Measurements from ENCODE around the gene POLG.

The POLG gene

DNA sequence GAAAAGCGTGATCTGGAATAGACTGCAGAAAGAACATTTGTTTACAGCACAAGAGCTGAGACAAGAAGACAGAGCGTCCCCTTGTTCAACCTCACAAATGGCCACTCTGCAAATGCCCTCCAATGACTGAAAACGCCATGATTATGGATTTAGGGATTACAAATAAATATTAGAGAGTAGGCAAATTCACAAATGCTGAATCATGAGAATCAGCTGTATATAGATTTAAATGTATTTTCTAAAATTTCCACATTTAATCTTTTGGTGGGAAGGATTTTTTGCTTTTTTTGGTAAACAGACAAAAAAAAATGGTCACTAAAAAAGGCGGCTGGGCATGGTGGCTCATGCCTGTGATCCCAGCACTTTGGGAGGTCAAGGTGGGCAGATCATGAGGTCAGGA is 10.6 kb upstream of the POLG start:
- Histone ChIP-seq H3K9me3 (ENCODE audit: insufficient read depth, low read depth, low read length) (no peaks in the 10 kb centered on the region), H3K4me1 (ENCODE audit: insufficient read depth, low read length) (0 out of 2 replicates have a peak, but pooled peaks cover 9% of the 10 kb centered on the region), H3K36me3 (ENCODE audit: insufficient read depth, low read length) (no peaks in the 10 kb centered on the region), H3K4me3 (ENCODE audit: low read length) (no peak overlapping the region), H3K9ac (ENCODE audit: low read depth, low read length) (no peak overlapping the region), H3K27me3 (ENCODE audit: insufficient read depth, low read length) (peaks cover 10% of the 10 kb centered on the region; the same call in 1 of the 2 replicates), H3K27ac (ENCODE audit: low read depth, low read length) (no peak overlapping the region)
- 95% methylated on average over 4 of the region's 4 CpGs for WGBS

DNA sequence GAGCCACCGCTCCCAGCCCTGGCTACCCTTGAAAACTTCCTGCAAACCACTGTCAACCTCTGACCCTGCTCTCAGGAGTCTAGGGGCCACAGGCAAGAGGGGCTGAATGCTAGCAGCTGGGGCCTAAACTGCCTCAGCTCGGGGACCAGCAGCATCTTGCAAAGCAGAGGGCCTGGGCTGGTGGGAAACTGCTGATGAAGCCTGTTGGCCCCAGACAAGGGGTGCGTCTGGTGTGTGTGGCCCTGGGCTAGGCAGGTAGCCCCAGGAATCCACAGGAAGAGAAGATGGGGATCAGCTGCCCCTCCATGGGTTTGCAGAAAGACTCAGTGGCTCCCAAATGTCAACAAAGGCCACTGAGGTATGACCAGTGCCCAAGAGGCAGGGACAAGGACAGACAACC is 8.2 kb upstream of the POLG start:
- Histone ChIP-seq H3K9ac (ENCODE audit: low read depth, low read length) (no peak overlapping the region), H3K27me3 (ENCODE audit: insufficient read depth, low read length) (peaks cover 9% of the 10 kb centered on the region; the same call in 1 of the 2 replicates), H3K27ac (ENCODE audit: low read depth, low read length) (no peak overlapping the region), H3K4me1 (ENCODE audit: insufficient read depth, low read length) (0 out of 2 replicates have a peak, but pooled peaks cover 9% of the 10 kb centered on the region), H3K36me3 (ENCODE audit: insufficient read depth, low read length) (no peaks in the 10 kb centered on the region), H3K9me3 (ENCODE audit: insufficient read depth, low read depth, low read length) (no peaks in the 10 kb centered on the region), H3K4me3 (ENCODE audit: low read length) (no peak overlapping the region)
- WGBS = 92% methylated on average over 3 of the region's 3 CpGs

DNA sequence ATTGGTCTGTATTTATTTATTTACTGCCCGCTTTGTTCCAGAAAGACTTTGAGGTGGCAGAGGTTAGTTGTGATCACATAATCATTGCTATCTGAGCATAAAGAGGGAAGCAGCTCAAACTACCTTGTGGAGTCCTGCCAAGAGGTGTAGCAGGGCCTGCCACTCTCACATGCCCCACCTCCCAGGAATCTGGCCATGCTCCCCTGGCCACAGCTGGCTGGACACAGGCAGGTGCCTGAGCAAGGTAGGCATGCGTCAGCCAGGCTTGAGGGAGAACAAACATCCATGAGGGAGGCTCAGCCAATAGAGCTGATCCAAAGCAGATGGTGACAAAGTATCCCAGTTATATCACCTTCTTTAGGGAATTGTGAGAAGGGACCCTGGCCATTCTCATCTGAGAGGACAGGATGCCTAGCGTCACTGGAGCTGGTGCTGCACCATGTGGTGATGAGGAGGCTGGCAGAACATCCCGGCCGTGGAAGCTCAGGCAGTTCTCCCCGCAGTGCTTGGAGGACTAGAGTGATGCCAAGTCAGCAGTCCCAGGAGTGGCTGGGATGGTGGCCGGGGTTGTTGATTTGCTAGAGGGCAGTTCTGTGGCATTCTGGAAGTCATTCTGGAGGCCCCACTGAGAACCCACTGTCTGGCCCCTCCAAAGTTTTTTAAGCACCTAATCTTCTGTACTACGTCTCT is 6.8 kb upstream of the POLG start:
- no peaks in the 10 kb centered on the region for H3K36me3 ChIP-seq (ENCODE audit: insufficient read depth, low read length)
- no peak overlapping the region for H3K4me3 ChIP-seq (ENCODE audit: low read length)
- no peak overlapping the region for H3K27ac ChIP-seq (ENCODE audit: low read depth, low read length)
- H3K27me3 ChIP-seq (ENCODE audit: insufficient read depth, low read length) = peaks cover under 1% of the 10 kb centered on the region; the same call in 1 of the 2 replicates
- no peak overlapping the region for H3K9ac ChIP-seq (ENCODE audit: low read depth, low read length)
- H3K4me1 ChIP-seq (ENCODE audit: insufficient read depth, low read length) = 0 out of 2 replicates have a peak, but pooled peaks cover 4% of the 10 kb centered on the region
- H3K9me3 ChIP-seq (ENCODE audit: insufficient read depth, low read depth, low read length) = no peaks in the 10 kb centered on the region
- WGBS = 84% methylated on average over 8 of the region's 8 CpGs

DNA sequence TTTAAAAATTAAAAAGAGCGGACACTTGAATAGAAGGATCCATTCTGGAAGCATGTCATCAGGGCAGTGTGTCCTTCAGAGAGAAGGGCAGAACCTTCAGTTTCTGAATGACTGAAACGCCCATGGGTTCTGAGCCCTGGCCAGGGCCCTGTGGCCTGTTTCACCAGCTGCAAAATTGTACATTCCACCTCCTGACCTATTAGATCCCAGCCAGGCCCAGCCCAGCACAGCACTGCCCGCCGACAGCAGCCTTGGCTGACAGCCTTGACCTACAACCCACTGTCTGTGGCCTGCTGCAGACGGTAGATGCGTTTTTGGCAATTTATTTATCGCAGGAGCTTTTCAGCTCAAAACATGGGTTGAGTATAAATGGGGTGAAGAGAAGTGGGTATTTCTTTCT is 5.9 kb upstream of the POLG start:
- H3K27ac ChIP-seq (ENCODE audit: low read depth, low read length) = no peak overlapping the region
- H3K9me3 ChIP-seq (ENCODE audit: insufficient read depth, low read depth, low read length) = no peaks in the 10 kb centered on the region
- 91% methylated on average over 7 of the region's 7 CpGs for WGBS
- no peaks in the 10 kb centered on the region for H3K36me3 ChIP-seq (ENCODE audit: insufficient read depth, low read length)
- no peak overlapping the region for H3K4me3 ChIP-seq (ENCODE audit: low read length)
- H3K27me3 ChIP-seq (ENCODE audit: insufficient read depth, low read length) = peaks cover 9% of the 10 kb centered on the region; the same call in 1 of the 2 replicates
- H3K9ac ChIP-seq (ENCODE audit: low read depth, low read length) = no peak overlapping the region
- H3K4me1 ChIP-seq (ENCODE audit: insufficient read depth, low read length) = no peaks in the 10 kb centered on the region

DNA sequence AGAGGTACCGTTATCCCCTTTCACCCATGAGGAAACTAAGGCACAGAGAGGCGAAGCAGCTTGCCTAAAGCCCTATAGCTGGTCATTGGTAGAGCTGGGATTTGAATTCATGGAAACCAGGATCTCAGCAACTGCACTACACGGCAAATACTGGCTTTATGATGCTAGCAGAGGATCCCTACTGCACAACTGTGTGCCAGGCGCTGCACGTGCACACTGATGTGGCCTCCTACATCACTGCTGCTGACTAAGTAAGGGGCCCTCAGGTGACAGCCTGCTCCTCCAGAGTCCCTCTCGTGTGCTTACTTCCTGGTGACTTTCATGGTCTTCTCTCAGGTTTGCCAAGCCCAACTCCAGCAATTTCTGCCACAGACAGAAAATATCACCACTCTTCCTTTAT is 3.4 kb upstream of the POLG start:
- no peaks in the 10 kb centered on the region for H3K9me3 ChIP-seq (ENCODE audit: insufficient read depth, low read depth, low read length)
- H3K27ac ChIP-seq (ENCODE audit: low read depth, low read length) = no peak overlapping the region
- 89% methylated on average over 6 of the region's 6 CpGs for WGBS
- H3K4me3 ChIP-seq (ENCODE audit: low read length) = no peak overlapping the region
- H3K4me1 ChIP-seq (ENCODE audit: insufficient read depth, low read length) = no peaks in the 10 kb centered on the region
- H3K36me3 ChIP-seq (ENCODE audit: insufficient read depth, low read length) = peaks cover 2% of the 10 kb centered on the region; the same call in 1 of the 2 replicates
- no peak overlapping the region for H3K9ac ChIP-seq (ENCODE audit: low read depth, low read length)
- peaks cover 11% of the 10 kb centered on the region; the same call in 1 of the 2 replicates for H3K27me3 ChIP-seq (ENCODE audit: insufficient read depth, low read length)

DNA sequence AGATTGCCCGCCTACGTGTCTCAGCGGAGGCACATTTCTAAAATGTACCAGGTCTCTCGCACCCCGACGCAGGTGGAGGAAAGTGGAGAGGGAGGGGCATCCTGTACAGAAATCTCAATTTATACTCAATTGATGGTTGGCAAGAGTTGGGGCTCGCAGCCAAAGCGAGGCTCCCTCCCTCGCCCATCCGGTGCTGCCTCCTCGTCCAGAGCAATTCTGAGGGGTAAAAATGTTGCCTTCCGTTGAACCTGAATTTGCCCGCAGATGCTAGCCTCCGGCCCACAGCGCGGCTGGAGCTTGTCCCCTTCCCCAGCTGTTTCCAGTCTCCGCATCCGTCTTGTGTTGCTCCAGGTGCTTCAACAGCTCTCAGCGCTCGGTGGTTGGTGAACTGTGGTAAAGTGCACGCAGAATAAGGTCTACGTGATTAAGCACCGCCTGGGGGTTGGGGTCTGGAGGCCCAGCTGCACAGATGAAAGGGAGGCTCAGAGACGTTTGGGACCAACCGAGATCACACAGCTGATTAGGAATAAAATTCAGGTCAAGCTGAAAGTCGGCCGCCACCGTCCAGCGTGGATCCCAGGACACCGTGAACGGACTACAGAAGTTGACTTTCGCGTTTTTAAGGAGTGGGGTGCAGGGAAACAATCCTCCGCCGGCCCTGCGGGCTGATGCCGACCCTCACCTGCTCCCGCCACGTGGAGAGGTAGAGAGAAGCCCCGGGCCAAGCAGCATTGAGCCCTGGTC is 846 bp upstream of the POLG start:
- Histone ChIP-seq H3K9me3 (ENCODE audit: insufficient read depth, low read depth, low read length) (no peaks in the 10 kb centered on the region), H3K9ac (ENCODE audit: low read depth, low read length) (peak overlapping the region; percentile 48), H3K4me3 (ENCODE audit: low read length) (peak overlapping the region; percentile 73), H3K36me3 (ENCODE audit: insufficient read depth, low read length) (peaks cover 27% of the 10 kb centered on the region), H3K27me3 (ENCODE audit: insufficient read depth, low read length) (peaks cover 11% of the 10 kb centered on the region; the same call in 1 of the 2 replicates), H3K4me1 (ENCODE audit: insufficient read depth, low read length) (no peaks in the 10 kb centered on the region; the same call in 1 of the 2 replicates), H3K27ac (ENCODE audit: low read depth, low read length) (no peak overlapping the region)
- 3% methylated on average over 39 of the region's 40 CpGs for WGBS

DNA sequence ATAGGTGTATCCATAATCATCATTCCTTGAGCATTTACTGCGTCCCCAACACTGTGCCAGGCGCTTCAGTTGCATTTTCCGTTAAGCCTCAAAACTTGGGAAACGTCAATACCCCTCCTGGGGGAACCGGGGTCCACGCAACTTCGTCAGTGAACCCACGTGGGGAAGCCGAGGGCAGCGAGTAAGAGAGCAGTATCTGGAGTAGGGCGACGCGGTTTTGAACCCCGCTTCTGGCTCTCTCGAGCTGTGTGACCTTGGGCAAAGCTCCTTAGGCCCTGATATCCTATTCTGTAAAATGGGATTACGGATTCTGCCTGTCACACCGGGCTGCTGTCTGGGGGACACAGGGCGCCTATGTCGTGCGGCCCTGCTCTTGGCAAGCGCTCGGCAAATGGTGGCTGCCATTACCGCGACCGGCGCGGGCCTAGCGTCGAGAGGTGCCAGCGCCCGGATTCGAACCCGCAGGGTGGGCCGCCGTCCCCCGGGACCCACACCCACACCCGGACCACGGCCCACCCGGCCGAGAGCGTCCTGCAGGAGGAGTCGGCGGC is 590 bp downstream of the POLG start:
- Histone ChIP-seq H3K27ac (ENCODE audit: low read depth, low read length) (no peak overlapping the region), H3K4me3 (ENCODE audit: low read length) (peak overlapping the region; percentile 90), H3K36me3 (ENCODE audit: insufficient read depth, low read length) (peaks cover 41% of the 10 kb centered on the region), H3K9ac (ENCODE audit: low read depth, low read length) (peak overlapping the region; percentile 81), H3K9me3 (ENCODE audit: insufficient read depth, low read depth, low read length) (no peaks in the 10 kb centered on the region), H3K27me3 (ENCODE audit: insufficient read depth, low read length) (peaks cover 11% of the 10 kb centered on the region; the same call in 1 of the 2 replicates), H3K4me1 (ENCODE audit: insufficient read depth, low read length) (no peaks in the 10 kb centered on the region; the same call in 1 of the 2 replicates)
- 3% methylated on average over 43 of the region's 43 CpGs for WGBS

DNA sequence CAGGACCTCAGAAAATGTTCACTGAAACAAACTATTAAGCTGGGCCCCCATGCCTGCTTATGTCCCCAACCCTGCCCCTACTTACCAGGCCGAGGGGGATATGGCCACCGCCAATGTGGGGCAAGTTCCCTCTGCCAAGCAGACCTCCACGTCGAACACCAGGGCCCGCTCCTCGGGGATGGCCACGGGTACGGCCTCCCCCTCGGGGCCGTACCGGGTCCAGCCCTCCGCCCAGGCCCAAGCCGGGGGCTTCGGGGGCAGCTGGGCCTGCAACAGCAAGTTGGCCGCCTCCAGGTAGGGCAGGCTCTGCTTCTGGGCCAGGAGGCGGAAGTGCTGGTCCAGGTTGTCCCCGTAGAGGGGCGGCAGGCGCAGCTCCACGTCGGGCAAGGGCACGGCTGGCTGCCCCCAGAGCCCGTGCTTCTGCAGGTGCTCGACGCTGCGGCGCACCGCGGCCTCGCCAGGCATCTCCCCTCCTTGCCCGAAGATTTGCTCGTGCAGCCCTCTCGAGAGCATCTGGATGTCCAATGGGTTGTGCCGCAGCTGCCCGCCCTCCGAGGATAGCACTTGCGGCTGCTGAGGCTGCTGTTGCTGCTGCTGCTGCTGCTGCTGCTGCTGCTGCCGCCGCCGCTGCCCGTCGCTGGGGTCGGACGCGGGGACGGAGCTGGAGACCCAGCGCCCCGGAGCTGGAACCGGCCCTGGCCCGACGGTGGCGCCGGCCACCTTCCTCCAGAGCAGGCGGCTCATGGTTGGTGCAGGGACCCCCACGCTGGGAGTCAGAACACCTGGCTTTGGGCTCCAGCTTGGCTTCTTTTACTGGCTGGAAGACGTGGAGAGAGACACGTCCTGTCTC is 1.4 kb downstream of the POLG start:
- Histone ChIP-seq H3K36me3 (ENCODE audit: insufficient read depth, low read length) (peaks cover 49% of the 10 kb centered on the region), H3K27ac (ENCODE audit: low read depth, low read length) (no peak overlapping the region), H3K4me3 (ENCODE audit: low read length) (peak overlapping the region; percentile 90), H3K9ac (ENCODE audit: low read depth, low read length) (peak overlapping the region; percentile 81), H3K4me1 (ENCODE audit: insufficient read depth, low read length) (no peaks in the 10 kb centered on the region; the same call in 1 of the 2 replicates), H3K27me3 (ENCODE audit: insufficient read depth, low read length) (peaks cover 11% of the 10 kb centered on the region; the same call in 1 of the 2 replicates), H3K9me3 (ENCODE audit: insufficient read depth, low read depth, low read length) (no peaks in the 10 kb centered on the region)
- WGBS = 90% methylated on average over 57 of the region's 57 CpGs

DNA sequence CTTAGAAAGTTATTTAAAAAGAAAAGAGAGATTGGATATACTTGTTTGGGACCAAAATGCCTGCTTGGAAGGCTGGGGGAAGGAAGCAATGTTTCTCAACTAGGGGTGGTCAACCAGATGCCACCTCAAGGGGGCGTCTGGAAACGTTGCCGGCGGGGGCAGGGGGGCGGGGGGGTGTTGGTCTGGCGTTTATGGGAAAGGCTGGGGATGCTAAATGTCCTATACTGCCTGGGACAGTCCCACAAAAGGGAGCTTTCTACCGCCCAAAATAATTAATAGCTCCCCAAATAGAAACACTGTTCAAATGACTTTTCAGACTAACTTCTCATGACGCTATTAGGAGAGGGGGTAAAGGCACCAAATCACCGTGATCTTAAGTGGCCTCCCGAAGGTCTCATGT is 2.2 kb downstream of the POLG start:
- Histone ChIP-seq H3K36me3 (ENCODE audit: insufficient read depth, low read length) (peaks cover 57% of the 10 kb centered on the region), H3K9ac (ENCODE audit: low read depth, low read length) (no peak overlapping the region), H3K4me3 (ENCODE audit: low read length) (no peak overlapping the region), H3K27me3 (ENCODE audit: insufficient read depth, low read length) (peaks cover 11% of the 10 kb centered on the region; the same call in 1 of the 2 replicates), H3K4me1 (ENCODE audit: insufficient read depth, low read length) (no peaks in the 10 kb centered on the region; the same call in 1 of the 2 replicates), H3K9me3 (ENCODE audit: insufficient read depth, low read depth, low read length) (no peaks in the 10 kb centered on the region), H3K27ac (ENCODE audit: low read depth, low read length) (no peak overlapping the region)
- 42% methylated on average over 10 of the region's 10 CpGs for WGBS

DNA sequence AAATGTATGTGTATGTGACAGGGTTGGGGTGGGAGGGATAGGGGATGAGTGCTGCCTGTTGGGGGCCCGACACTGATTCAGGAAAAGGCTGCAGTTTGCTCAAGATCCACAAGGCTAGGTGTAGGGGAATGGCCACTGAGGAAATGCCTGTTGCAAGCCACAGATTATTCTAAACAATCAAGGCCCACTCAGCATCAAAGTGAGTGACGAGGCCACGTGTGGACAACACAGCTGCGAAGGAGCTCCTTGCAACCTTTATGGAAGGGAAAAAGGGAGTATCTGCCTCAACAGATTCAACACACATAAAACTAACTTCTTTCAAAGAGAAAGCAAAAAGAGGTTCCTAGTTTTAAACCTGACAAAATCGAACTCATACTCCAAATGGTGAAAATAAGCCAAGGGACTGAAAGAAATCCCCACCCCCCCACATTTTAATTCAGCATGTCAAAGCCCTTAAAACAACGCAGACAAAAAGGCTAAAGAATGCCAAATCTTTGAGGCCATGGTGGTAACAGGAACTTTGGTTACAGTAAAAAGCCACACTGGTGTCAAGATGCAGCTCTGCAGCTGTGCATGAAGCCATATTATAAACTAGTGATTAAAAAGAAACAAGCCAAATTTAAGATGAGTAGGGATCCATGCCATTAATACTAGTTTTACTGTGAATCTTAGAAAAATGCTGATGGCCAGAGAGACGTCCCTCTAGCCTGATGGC is 3.6 kb downstream of the POLG start:
- Histone ChIP-seq H3K4me3 (ENCODE audit: low read length) (no peak overlapping the region), H3K27me3 (ENCODE audit: insufficient read depth, low read length) (peaks cover 6% of the 10 kb centered on the region; the same call in 1 of the 2 replicates), H3K36me3 (ENCODE audit: insufficient read depth, low read length) (peaks cover 71% of the 10 kb centered on the region), H3K27ac (ENCODE audit: low read depth, low read length) (no peak overlapping the region), H3K9ac (ENCODE audit: low read depth, low read length) (no peak overlapping the region), H3K4me1 (ENCODE audit: insufficient read depth, low read length) (no peaks in the 10 kb centered on the region; the same call in 1 of the 2 replicates), H3K9me3 (ENCODE audit: insufficient read depth, low read depth, low read length) (no peaks in the 10 kb centered on the region)
- WGBS = 92% methylated on average over 7 of the region's 7 CpGs
